ENCODE measurements around the gene B3GNT2.

B3GNT2 gene

GRCh38 chr2:62199392-62200125, 3.6 kb downstream of the B3GNT2 start:
- H3K4me1 ChIP-seq (ENCODE audit: control insufficient read depth, insufficient read depth, low read length): peaks cover 12% of the 10 kb centered on the region
- H3K4me3 ChIP-seq (ENCODE audit: low read depth, low read length): no peak overlapping the region
- H3K27ac ChIP-seq (ENCODE audit: extremely low read depth, low read depth, low read length): no peak overlapping the region
- ChIA-PET POLR2A (no interaction called here), CTCF (interaction anchor here (0.8 kb wide), 1 partner anchor 42 kb away, joined by 4 read pairs; no protein-coding TSS in a partner anchor)
- TF ChIP-seq ZNF660 (tag by site-specific recombination; IDR thresholded peaks at IDR 0.05) (0 out of 2 replicates have a peak, but pooled peaks have one; percentile 18), SCRT2 (tag by site-specific recombination; IDR thresholded peaks at IDR 0.05) (peak; percentile 90), PRDM6 (tag by site-specific recombination; IDR thresholded peaks at IDR 0.05) (peak; percentile 53; the same call in 1 of the 2 replicates), ZEB2 (tag by site-specific recombination; IDR thresholded peaks at IDR 0.05) (peak; percentile 19; the same call in 1 of the 2 replicates), ZNF639 (tag by site-specific recombination; IDR thresholded peaks at IDR 0.05) (no peak), ZNF133 (tag by site-specific recombination; IDR thresholded peaks at IDR 0.05) (no peak), ZNF629 (tag by site-specific recombination; IDR thresholded peaks at IDR 0.05) (peak; percentile 42; the same call in 1 of the 2 replicates)
- H3K36me3 ChIP-seq (ENCODE audit: control insufficient read depth in 2 of 2, insufficient read depth in 1 of 2, low read length in 2 of 2): no peaks in the 10 kb centered on the region
- H3K9me3 ChIP-seq (ENCODE audit: control insufficient read depth, insufficient read depth, low read depth, low read length): no peaks in the 10 kb centered on the region

- POLR2A ChIA-PET: no interaction called here
- Histone ChIP-seq H3K27ac (ENCODE audit: extremely low read depth, low read depth, low read length) (no peak overlapping the region), H3K4me3 (ENCODE audit: low read depth, low read length) (no peak overlapping the region), H3K9me3 (ENCODE audit: control insufficient read depth, insufficient read depth, low read depth, low read length) (no peaks in the 10 kb centered on the region), H3K4me1 (ENCODE audit: control insufficient read depth, insufficient read depth, low read length) (peaks cover 12% of the 10 kb centered on the region), H3K36me3 (ENCODE audit: control insufficient read depth in 2 of 2, insufficient read depth in 1 of 2, low read length in 2 of 2) (no peaks in the 10 kb centered on the region)
- TF ChIP-seq ZNF629 (tag by site-specific recombination; IDR thresholded peaks at IDR 0.05): peak; percentile 28; the same call in 1 of the 2 replicates
- TF ChIP-seq ZNF341 (tag by site-specific recombination; IDR thresholded peaks at IDR 0.05; ENCODE audit: low read depth): no peak
- TF ChIP-seq MZF1 (tag by site-specific recombination; IDR thresholded peaks at IDR 0.05; ENCODE audit: borderline replicate concordance): no peak
- TF ChIP-seq SCRT2 (tag by site-specific recombination; IDR thresholded peaks at IDR 0.05): peak; percentile 89
- CTCF ChIA-PET: interaction anchor here (0.8 to 1.1 kb wide), 2 partner anchors 43 to 88 kb away, joined by 3 to 4 read pairs; no protein-coding TSS in a partner anchor
These were observed 4.5 kb downstream of the B3GNT2 start for GRCh38 chr2:62200291-62200841.

GRCh38 chr2:62200868-62201267, 5.0 kb downstream of the B3GNT2 start:
- H3K27ac ChIP-seq (ENCODE audit: extremely low read depth, low read depth, low read length): no peak overlapping the region
- no peak overlapping the region for H3K4me3 ChIP-seq (ENCODE audit: low read depth, low read length)
- H3K9me3 ChIP-seq (ENCODE audit: control insufficient read depth, insufficient read depth, low read depth, low read length): no peaks in the 10 kb centered on the region
- H3K4me1 ChIP-seq (ENCODE audit: control insufficient read depth, insufficient read depth, low read length): peaks cover 12% of the 10 kb centered on the region
- POLR2A ChIA-PET: interaction anchor here (0.9 kb wide), 1 partner anchor 211 kb away, joined by 3 read pairs; no protein-coding TSS in a partner anchor
- TF ChIP-seq ZNF664 (tag by site-specific recombination; IDR thresholded peaks at IDR 0.05) (peak; percentile 47; the same call in 1 of the 2 replicates), ZNF792 (tag by site-specific recombination; IDR thresholded peaks at IDR 0.05) (no peak)
- H3K36me3 ChIP-seq (ENCODE audit: control insufficient read depth in 2 of 2, insufficient read depth in 1 of 2, low read length in 2 of 2): no peaks in the 10 kb centered on the region
- CTCF ChIA-PET: interaction anchor here (1.1 kb wide), 1 partner anchor 87 kb away, joined by 3 read pairs; no protein-coding TSS in a partner anchor

GRCh38 chr2:62201307-62201706, 5.4 kb downstream of the B3GNT2 start:
- Histone ChIP-seq H3K4me3 (ENCODE audit: low read depth, low read length) (no peak overlapping the region), H3K9me3 (ENCODE audit: control insufficient read depth, insufficient read depth, low read depth, low read length) (no peaks in the 10 kb centered on the region), H3K4me1 (ENCODE audit: control insufficient read depth, insufficient read depth, low read length) (peaks cover 12% of the 10 kb centered on the region), H3K27ac (ENCODE audit: extremely low read depth, low read depth, low read length) (no peak overlapping the region), H3K36me3 (ENCODE audit: control insufficient read depth in 2 of 2, insufficient read depth in 1 of 2, low read length in 2 of 2) (no peaks in the 10 kb centered on the region)
- ChIA-PET CTCF (interaction anchor here (1.1 kb wide), 1 partner anchor 87 kb away, joined by 3 read pairs; no protein-coding TSS in a partner anchor), POLR2A (interaction anchor here (0.9 kb wide), 1 partner anchor 210 kb away, joined by 3 read pairs; no protein-coding TSS in a partner anchor)
- TF ChIP-seq PRDM6 (tag by site-specific recombination; IDR thresholded peaks at IDR 0.05) (peak; percentile 93), ZNF777 (tag by site-specific recombination; IDR thresholded peaks at IDR 0.05; ENCODE audit: borderline replicate concordance) (no peak), ZNF843 (tag by site-specific recombination; IDR thresholded peaks at IDR 0.05) (peak; percentile 64; the same call in 1 of the 2 replicates), ZNF24 (tag by site-specific recombination; IDR thresholded peaks at IDR 0.05) (peak; percentile 55; the same call in 1 of the 2 replicates), MEIS1 (CRISPR knock-in tag; IDR thresholded peaks at IDR 0.05; ENCODE audit: borderline replicate concordance) (no peak), ZNF704 (tag by site-specific recombination; IDR thresholded peaks at IDR 0.05) (no peak), OSR2 (tag by site-specific recombination; IDR thresholded peaks at IDR 0.05) (peak; percentile 78; the same call in 1 of the 2 replicates), ZNF629 (tag by site-specific recombination; IDR thresholded peaks at IDR 0.05) (peak; percentile 24; the same call in 1 of the 2 replicates), IKZF3 (tag by site-specific recombination; IDR thresholded peaks at IDR 0.05) (peak; percentile 55; the same call in 1 of the 2 replicates)
